ENCODE measurements around the gene ITGB3BP.
"Not testable (repeated sequence)": the region's sequence is repeated elsewhere in the genome, so short reads cannot be mapped to it uniquely, and the experiment has no call there.

Gene ITGB3BP

GRCh38 chr1:63458750-63459149, 64.3 kb downstream of the ITGB3BP start:
- Histone ChIP-seq H3K9ac (ENCODE audit: low read length) (no peak overlapping the region), H3K36me3 (ENCODE audit: insufficient read depth, low read length) (no peaks in the 10 kb centered on the region), H3K9me3 (ENCODE audit: low read length) (peaks cover 5% of the 10 kb centered on the region), H3K4me3 (ENCODE audit: low read depth in 1 of 2, low read length in 2 of 2) (no peak overlapping the region), H3K27me3 (ENCODE audit: control insufficient read depth in 1 of 2, insufficient read depth in 2 of 2, low read length in 2 of 2) (no peaks in the 10 kb centered on the region), H3K4me1 (ENCODE audit: insufficient read depth, low read length) (no peaks in the 10 kb centered on the region), H3K27ac (ENCODE audit: low read depth, low read length) (no peak overlapping the region)

GRCh38 chr1:63454269-63454668, 68.8 kb downstream of the ITGB3BP start:
- Histone ChIP-seq H3K27ac (ENCODE audit: low read depth, low read length) (no peak overlapping the region), H3K9me3 (ENCODE audit: low read length) (no peaks in the 10 kb centered on the region), H3K9ac (ENCODE audit: low read length) (no peak overlapping the region), H3K27me3 (ENCODE audit: control insufficient read depth in 1 of 2, insufficient read depth in 2 of 2, low read length in 2 of 2) (no peaks in the 10 kb centered on the region), H3K4me1 (ENCODE audit: insufficient read depth, low read length) (no peaks in the 10 kb centered on the region), H3K4me3 (ENCODE audit: low read depth in 1 of 2, low read length in 2 of 2) (no peak overlapping the region), H3K36me3 (ENCODE audit: insufficient read depth, low read length) (no peaks in the 10 kb centered on the region)

- Histone ChIP-seq H3K36me3 (ENCODE audit: insufficient read depth, low read length) (no peaks in the 10 kb centered on the region), H3K27ac (ENCODE audit: low read depth, low read length) (no peak overlapping the region), H3K4me3 (ENCODE audit: low read depth in 1 of 2, low read length in 2 of 2) (no peak overlapping the region)
Observed at GRCh38 chr1:63453232-63453631, 69.8 kb downstream of the ITGB3BP start.

DNA sequence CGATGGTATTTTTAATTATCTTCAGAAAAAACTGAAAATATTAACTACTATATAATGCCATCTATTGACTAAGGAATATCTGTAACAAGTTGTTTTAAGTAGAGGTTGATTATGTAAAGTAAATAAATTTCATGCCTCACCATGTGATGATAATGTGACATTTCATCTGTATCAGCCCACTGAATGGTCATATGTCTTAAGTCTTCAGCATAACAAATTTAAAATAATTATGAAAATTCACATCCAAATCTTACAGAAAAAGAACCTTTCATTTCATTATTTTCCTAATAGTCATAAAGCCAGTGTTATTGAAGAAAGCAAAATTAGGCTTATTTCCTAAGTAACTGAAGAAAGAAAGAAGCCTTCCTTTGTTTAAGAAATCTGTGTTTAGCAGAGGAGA, 72.6 kb downstream of the ITGB3BP start:
- H3K27ac ChIP-seq (ENCODE audit: low read depth, low read length), result no peak overlapping the region
- H3K9me3 ChIP-seq (ENCODE audit: low read length), result no peaks in the 10 kb centered on the region
- no peaks in the 10 kb centered on the region for H3K27me3 ChIP-seq (ENCODE audit: control insufficient read depth in 1 of 2, insufficient read depth in 2 of 2, low read length in 2 of 2)
- no peak overlapping the region for H3K4me3 ChIP-seq (ENCODE audit: low read depth in 1 of 2, low read length in 2 of 2)
- H3K36me3 ChIP-seq (ENCODE audit: insufficient read depth, low read length), result no peaks in the 10 kb centered on the region
- no peak overlapping the region for H3K9ac ChIP-seq (ENCODE audit: low read length)
- H3K4me1 ChIP-seq (ENCODE audit: insufficient read depth, low read length), result no peaks in the 10 kb centered on the region

More at GRCh38 chr1:63453232-63453631, 69.8 kb downstream of the ITGB3BP start:
- Histone ChIP-seq H3K9me3 (ENCODE audit: low read length) (no peaks in the 10 kb centered on the region), H3K4me1 (ENCODE audit: insufficient read depth, low read length) (no peaks in the 10 kb centered on the region), H3K27me3 (ENCODE audit: control insufficient read depth in 1 of 2, insufficient read depth in 2 of 2, low read length in 2 of 2) (no peaks in the 10 kb centered on the region), H3K9ac (ENCODE audit: low read length) (no peak overlapping the region)

GRCh38 chr1:63448731-63449246, 74.2 kb downstream of the ITGB3BP start:
- H3K4me3 ChIP-seq (ENCODE audit: low read depth in 1 of 2, low read length in 2 of 2), result no peak overlapping the region
- H3K9ac ChIP-seq (ENCODE audit: low read length), result no peak overlapping the region
- H3K9me3 ChIP-seq (ENCODE audit: low read length), result no peaks in the 10 kb centered on the region
- H3K27me3 ChIP-seq (ENCODE audit: control insufficient read depth in 1 of 2, insufficient read depth in 2 of 2, low read length in 2 of 2), result no peaks in the 10 kb centered on the region
- H3K27ac ChIP-seq (ENCODE audit: low read depth, low read length), result no peak overlapping the region
- H3K36me3 ChIP-seq (ENCODE audit: insufficient read depth, low read length), result no peaks in the 10 kb centered on the region
- H3K4me1 ChIP-seq (ENCODE audit: insufficient read depth, low read length), result no peaks in the 10 kb centered on the region

- no peaks in the 10 kb centered on the region for H3K36me3 ChIP-seq (ENCODE audit: insufficient read depth, low read length)
- H3K9me3 ChIP-seq (ENCODE audit: low read length), result no peaks in the 10 kb centered on the region
Observed at GRCh38 chr1:63442141-63442475, 80.9 kb downstream of the ITGB3BP start.

DNA sequence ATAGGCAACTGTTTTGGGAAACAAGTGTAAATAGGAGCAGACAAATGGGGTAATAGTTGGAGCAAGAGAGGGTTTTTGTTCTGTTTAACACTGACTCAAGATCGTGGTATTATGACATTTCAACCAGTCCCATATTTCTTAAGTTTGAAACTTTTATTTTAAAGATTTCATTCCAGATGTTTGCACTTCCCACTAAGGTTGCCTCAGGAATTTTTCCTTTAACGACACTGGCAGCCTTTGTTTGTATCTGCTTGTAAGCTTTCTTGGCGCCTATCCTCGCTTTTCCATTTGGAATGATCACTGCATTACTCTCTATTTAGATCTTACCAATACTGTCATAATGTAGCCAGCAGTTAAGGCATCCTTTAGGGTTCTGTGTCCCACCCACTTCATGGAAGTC, 87.9 kb downstream of the ITGB3BP start:
- H3K9me3 ChIP-seq (ENCODE audit: low read length), result no peaks in the 10 kb centered on the region
- H3K27me3 ChIP-seq (ENCODE audit: control insufficient read depth in 1 of 2, insufficient read depth in 2 of 2, low read length in 2 of 2), result no peaks in the 10 kb centered on the region
- H3K27ac ChIP-seq (ENCODE audit: low read depth, low read length), result no peak overlapping the region
- no peaks in the 10 kb centered on the region for H3K4me1 ChIP-seq (ENCODE audit: insufficient read depth, low read length)
- peaks cover 4% of the 10 kb centered on the region for H3K36me3 ChIP-seq (ENCODE audit: insufficient read depth, low read length)
- no peak overlapping the region for H3K9ac ChIP-seq (ENCODE audit: low read length)
- no peak overlapping the region for H3K4me3 ChIP-seq (ENCODE audit: low read depth in 1 of 2, low read length in 2 of 2)

More at GRCh38 chr1:63442141-63442475, 80.9 kb downstream of the ITGB3BP start:
- H3K4me3 ChIP-seq (ENCODE audit: low read depth in 1 of 2, low read length in 2 of 2), result no peak overlapping the region
- no peak overlapping the region for H3K9ac ChIP-seq (ENCODE audit: low read length)
- no peaks in the 10 kb centered on the region for H3K4me1 ChIP-seq (ENCODE audit: insufficient read depth, low read length)
- H3K27ac ChIP-seq (ENCODE audit: low read depth, low read length), result no peak overlapping the region
- no peaks in the 10 kb centered on the region for H3K27me3 ChIP-seq (ENCODE audit: control insufficient read depth in 1 of 2, insufficient read depth in 2 of 2, low read length in 2 of 2)

GRCh38 chr1:63429281-63429680, 93.7 kb downstream of the ITGB3BP start:
- Histone ChIP-seq H3K36me3 (ENCODE audit: insufficient read depth, low read length) (peaks cover 5% of the 10 kb centered on the region), H3K9me3 (ENCODE audit: low read length) (no peaks in the 10 kb centered on the region), H3K4me1 (ENCODE audit: insufficient read depth, low read length) (no peaks in the 10 kb centered on the region), H3K4me3 (ENCODE audit: low read depth in 1 of 2, low read length in 2 of 2) (no peak overlapping the region), H3K27ac (ENCODE audit: low read depth, low read length) (no peak overlapping the region), H3K27me3 (ENCODE audit: control insufficient read depth in 1 of 2, insufficient read depth in 2 of 2, low read length in 2 of 2) (no peaks in the 10 kb centered on the region), H3K9ac (ENCODE audit: low read length) (no peak overlapping the region)

DNA sequence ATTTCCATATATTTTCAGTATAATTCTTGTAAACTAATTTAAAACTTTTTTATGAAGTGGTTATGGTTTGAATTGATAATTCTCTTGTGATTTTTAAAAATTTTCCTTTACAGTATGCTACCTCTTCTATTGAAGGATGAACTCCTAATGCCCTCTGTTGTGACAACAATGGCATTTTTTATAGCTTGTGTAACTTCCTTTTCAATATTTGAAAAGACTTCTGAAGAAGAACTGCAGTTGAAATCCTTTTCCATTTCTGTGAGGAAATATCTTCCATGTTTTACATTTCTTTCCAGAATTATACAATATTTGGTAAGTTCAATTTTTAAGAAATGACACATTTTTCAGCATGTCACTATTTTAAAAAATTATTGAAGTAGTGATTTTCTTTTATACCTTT, 94.2 kb downstream of the ITGB3BP start:
- no peak overlapping the region for H3K9ac ChIP-seq (ENCODE audit: low read length)

GRCh38 chr1:63423649-63424048, 99.4 kb downstream of the ITGB3BP start:
- Histone ChIP-seq H3K4me1 (ENCODE audit: insufficient read depth, low read length) (no peaks in the 10 kb centered on the region), H3K27ac (ENCODE audit: low read depth, low read length) (no peak overlapping the region), H3K4me3 (ENCODE audit: low read depth in 1 of 2, low read length in 2 of 2) (no peak overlapping the region), H3K36me3 (ENCODE audit: insufficient read depth, low read length) (no peaks in the 10 kb centered on the region), H3K9ac (ENCODE audit: low read length) (no peak overlapping the region), H3K27me3 (ENCODE audit: control insufficient read depth in 1 of 2, insufficient read depth in 2 of 2, low read length in 2 of 2) (no peaks in the 10 kb centered on the region), H3K9me3 (ENCODE audit: low read length) (no peaks in the 10 kb centered on the region)

More for the DNA sequence above, 94.2 kb downstream of the ITGB3BP start:
- Histone ChIP-seq H3K4me1 (ENCODE audit: insufficient read depth, low read length) (no peaks in the 10 kb centered on the region), H3K4me3 (ENCODE audit: low read depth in 1 of 2, low read length in 2 of 2) (no peak overlapping the region), H3K27ac (ENCODE audit: low read depth, low read length) (no peak overlapping the region), H3K36me3 (ENCODE audit: insufficient read depth, low read length) (peaks cover 5% of the 10 kb centered on the region), H3K9me3 (ENCODE audit: low read length) (no peaks in the 10 kb centered on the region), H3K27me3 (ENCODE audit: control insufficient read depth in 1 of 2, insufficient read depth in 2 of 2, low read length in 2 of 2) (no peaks in the 10 kb centered on the region)

- H3K36me3 ChIP-seq (ENCODE audit: insufficient read depth, low read length); H3K9me3 ChIP-seq (ENCODE audit: low read length); H3K27ac ChIP-seq (ENCODE audit: low read depth, low read length); H3K4me1 ChIP-seq (ENCODE audit: insufficient read depth, low read length); H3K4me3 ChIP-seq (ENCODE audit: low read depth in 1 of 2, low read length in 2 of 2); H3K9ac ChIP-seq (ENCODE audit: low read length); H3K27me3 ChIP-seq (ENCODE audit: control insufficient read depth in 1 of 2, insufficient read depth in 2 of 2, low read length in 2 of 2): not testable (repeated sequence)
Observed at GRCh38 chr1:63420746-63421145, 102.3 kb downstream of the ITGB3BP start.

- H3K9ac ChIP-seq (ENCODE audit: low read length), result no peak overlapping the region
- no peak overlapping the region for H3K27ac ChIP-seq (ENCODE audit: low read depth, low read length)
- H3K27me3 ChIP-seq (ENCODE audit: control insufficient read depth in 1 of 2, insufficient read depth in 2 of 2, low read length in 2 of 2), result no peaks in the 10 kb centered on the region
- no peaks in the 10 kb centered on the region for H3K4me1 ChIP-seq (ENCODE audit: insufficient read depth, low read length)
- H3K4me3 ChIP-seq (ENCODE audit: low read depth in 1 of 2, low read length in 2 of 2), result no peak overlapping the region
- no peaks in the 10 kb centered on the region for H3K36me3 ChIP-seq (ENCODE audit: insufficient read depth, low read length)
- H3K9me3 ChIP-seq (ENCODE audit: low read length), result no peaks in the 10 kb centered on the region
Observed at GRCh38 chr1:63418101-63418500, 104.9 kb downstream of the ITGB3BP start.

Measured in muscle layer of colon (tissue), 2 donors.